GM23338 (cell line): ENCODE data around the gene FBLN1. TPM values are rescaled to one million over a fixed set of nuclear protein-coding genes. Genes with fewer than 3 reads are reported as not detected.

Experiments used
- ATAC-seq: fragments of 200-7000 bp; cut with Tn5 transposase; 3 replicates; pipeline ENCODE4 v1.9.1; 2020
- DNase-seq: peaks from one replicate; pipeline ENCODE4 v3.0.0-alpha.2; 2015; ENCODE audit warnings: low spot score
- H2AFZ ChIP-seq: fragments of 200-600 bp; sonication (generic); 2 replicates; pipeline ENCODE4 v1.8.0; 2016; ENCODE audit warnings: antibody characterized with exemption, mild to moderate bottlenecking, moderate library complexity
- H3F3A ChIP-seq: fragments of 200-600 bp; sonication (generic); replicated peaks from 2 replicates; pipeline ENCODE4 v1.8.0; 2017; ENCODE audit warnings: antibody characterized with exemption, mixed run types, low read depth
- H3K27ac ChIP-seq: fragments of 200-600 bp; sonication (generic); 2 replicates; pipeline ENCODE4 v1.6.1; 2016; ENCODE audit warnings: low read depth
- H3K27me3 ChIP-seq: fragments of 200-600 bp; sonication (generic); 2 replicates; pipeline ENCODE4 v1.8.0; 2016; ENCODE audit warnings: mild to moderate bottlenecking, mixed run types, moderate library complexity; ENCODE audit not compliant: insufficient read depth
- H3K36me3 ChIP-seq: fragments of 200-600 bp; sonication (generic); 2 replicates; pipeline ENCODE4 v1.8.0; 2016; ENCODE audit warnings: mild to moderate bottlenecking; ENCODE audit not compliant: insufficient read depth
- H3K4me1 ChIP-seq: fragments of 200-600 bp; sonication (generic); 2 replicates; pipeline ENCODE4 v1.8.0; 2016; ENCODE audit warnings: mild to moderate bottlenecking, moderate library complexity; ENCODE audit not compliant: insufficient read depth
- H3K4me2 ChIP-seq: fragments of 200-600 bp; sonication (generic); 2 replicates; pipeline ENCODE4 v1.7.1; 2017; ENCODE audit warnings: mixed run types
- H3K4me3 ChIP-seq: fragments of 200-600 bp; sonication (generic); 2 replicates; pipeline ENCODE4 v1.6.1; 2016; ENCODE audit warnings: mixed run types
- H3K79me2 ChIP-seq: fragments of 200-600 bp; sonication (generic); replicated peaks from 2 replicates; pipeline ENCODE4 v1.8.0; 2017; ENCODE audit warnings: mild to moderate bottlenecking; ENCODE audit not compliant: insufficient read depth
- H3K9me2 ChIP-seq: fragments of 200-600 bp; sonication (generic); 2 replicates; pipeline ENCODE4 v1.8.0; 2017; ENCODE audit not compliant: insufficient read depth
- H4K20me1 ChIP-seq: fragments of 200-600 bp; sonication (generic); replicated peaks from 2 replicates; pipeline ENCODE4 v1.8.0; 2017; ENCODE audit warnings: mild to moderate bottlenecking; ENCODE audit not compliant: insufficient read depth
- H3K27ac Mint-ChIP-seq: 2 replicates; pipeline ENCODE4 v1.8.0; 2020; ENCODE audit warnings: inconsistent platforms, mild to moderate bottlenecking, moderate library complexity, mixed read lengths
- H3K27me3 Mint-ChIP-seq: 3 replicates; pipeline ENCODE4 v1.8.0; 2022; ENCODE audit warnings: low read depth, mild to moderate bottlenecking, moderate library complexity, mixed read lengths, inconsistent platforms; ENCODE audit not compliant: insufficient read depth, poor library complexity
- H3K36me3 Mint-ChIP-seq: 3 replicates; pipeline ENCODE4 v1.8.0; 2021; ENCODE audit warnings: low read depth, mild to moderate bottlenecking, inconsistent platforms, moderate library complexity, mixed read lengths
- H3K4me1 Mint-ChIP-seq: 3 replicates; pipeline ENCODE4 v1.8.0; 2020; ENCODE audit warnings: mild to moderate bottlenecking, inconsistent platforms, mixed read lengths
- H3K4me3 Mint-ChIP-seq: 3 replicates; pipeline ENCODE4 v1.8.0; 2021; ENCODE audit warnings: moderate library complexity, mild to moderate bottlenecking, inconsistent platforms, mixed read lengths
- H3K9me3 Mint-ChIP-seq: 3 replicates; pipeline ENCODE4 v1.8.0; 2020; ENCODE audit warnings: moderate library complexity, mild to moderate bottlenecking, inconsistent platforms, mixed read lengths
- CREB1 ChIP-seq: fragments of 250-450 bp; sonication (Bioruptor Pico); IDR thresholded peaks from 2 replicates; pipeline ENCODE4 v1.5.0; 2020; ENCODE audit warnings: low read depth, mild to moderate bottlenecking, moderate library complexity
- NANOG ChIP-seq: IDR thresholded peaks from 2 replicates; pipeline ENCODE4 v1.6.1; 2016; ENCODE audit warnings: antibody characterized with exemption, borderline replicate concordance
- POLR2AphosphoS5 ChIP-seq: IDR thresholded peaks from 2 replicates; pipeline ENCODE4 v1.6.1; 2016; ENCODE audit warnings: antibody characterized with exemption, low read depth
- STAT1 ChIP-seq: IDR thresholded peaks from one replicate; pipeline ENCODE4 v1.6.1; 2016; ENCODE audit warnings: antibody characterized with exemption; ENCODE audit not compliant: unreplicated experiment
- ZNF114 ChIP-seq: fragments of 250-450 bp; sonication (Bioruptor Pico); IDR thresholded peaks from 2 replicates; pipeline ENCODE4 v1.5.0; 2020; ENCODE audit warnings: mild to moderate bottlenecking, moderate library complexity
- polyA plus RNA-seq: library from polyadenylated mRNA; unstranded; fragments of >200 nt; fragmentation: Nextera tagmentation; extraction: Ambion mirVana; gene quantifications from 2 replicates; pipeline ENCODE4 v1.2.1, GENCODE V29; 2016
- total RNA-seq: library from RNA; depleted of rRNA; stranded (reverse); fragments of >200 nt; shearing (Covaris generic); gene quantifications from 2 replicates; pipeline ENCODE4 v1.2.3, GENCODE V29; 2014
- TF ChIP-seq, protein P1 (sequence below): IDR thresholded peaks from one replicate; pipeline ENCODE4 v1.6.1; 2018; ENCODE audit warnings: antibody characterized with exemption; ENCODE audit not compliant: unreplicated experiment
- TF ChIP-seq, protein P2 (sequence below): fragments of 250-450 bp; sonication (Bioruptor Pico); IDR thresholded peaks from 2 replicates; pipeline ENCODE4 v1.5.0; 2020; ENCODE audit warnings: mild to moderate bottlenecking, moderate library complexity

FBLN1 gene
- total and polyA plus RNA-seq, 2 experiments from 2014 or later = 90.1 to 137 TPM

GRCh38 chr22:45642986-45643385 is 140.3 kb downstream of the FBLN1 start (continued):
- TF ChIP-seq, protein P1, sequence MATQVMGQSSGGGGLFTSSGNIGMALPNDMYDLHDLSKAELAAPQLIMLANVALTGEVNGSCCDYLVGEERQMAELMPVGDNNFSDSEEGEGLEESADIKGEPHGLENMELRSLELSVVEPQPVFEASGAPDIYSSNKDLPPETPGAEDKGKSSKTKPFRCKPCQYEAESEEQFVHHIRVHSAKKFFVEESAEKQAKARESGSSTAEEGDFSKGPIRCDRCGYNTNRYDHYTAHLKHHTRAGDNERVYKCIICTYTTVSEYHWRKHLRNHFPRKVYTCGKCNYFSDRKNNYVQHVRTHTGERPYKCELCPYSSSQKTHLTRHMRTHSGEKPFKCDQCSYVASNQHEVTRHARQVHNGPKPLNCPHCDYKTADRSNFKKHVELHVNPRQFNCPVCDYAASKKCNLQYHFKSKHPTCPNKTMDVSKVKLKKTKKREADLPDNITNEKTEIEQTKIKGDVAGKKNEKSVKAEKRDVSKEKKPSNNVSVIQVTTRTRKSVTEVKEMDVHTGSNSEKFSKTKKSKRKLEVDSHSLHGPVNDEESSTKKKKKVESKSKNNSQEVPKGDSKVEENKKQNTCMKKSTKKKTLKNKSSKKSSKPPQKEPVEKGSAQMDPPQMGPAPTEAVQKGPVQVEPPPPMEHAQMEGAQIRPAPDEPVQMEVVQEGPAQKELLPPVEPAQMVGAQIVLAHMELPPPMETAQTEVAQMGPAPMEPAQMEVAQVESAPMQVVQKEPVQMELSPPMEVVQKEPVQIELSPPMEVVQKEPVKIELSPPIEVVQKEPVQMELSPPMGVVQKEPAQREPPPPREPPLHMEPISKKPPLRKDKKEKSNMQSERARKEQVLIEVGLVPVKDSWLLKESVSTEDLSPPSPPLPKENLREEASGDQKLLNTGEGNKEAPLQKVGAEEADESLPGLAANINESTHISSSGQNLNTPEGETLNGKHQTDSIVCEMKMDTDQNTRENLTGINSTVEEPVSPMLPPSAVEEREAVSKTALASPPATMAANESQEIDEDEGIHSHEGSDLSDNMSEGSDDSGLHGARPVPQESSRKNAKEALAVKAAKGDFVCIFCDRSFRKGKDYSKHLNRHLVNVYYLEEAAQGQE = no peak

DNA sequence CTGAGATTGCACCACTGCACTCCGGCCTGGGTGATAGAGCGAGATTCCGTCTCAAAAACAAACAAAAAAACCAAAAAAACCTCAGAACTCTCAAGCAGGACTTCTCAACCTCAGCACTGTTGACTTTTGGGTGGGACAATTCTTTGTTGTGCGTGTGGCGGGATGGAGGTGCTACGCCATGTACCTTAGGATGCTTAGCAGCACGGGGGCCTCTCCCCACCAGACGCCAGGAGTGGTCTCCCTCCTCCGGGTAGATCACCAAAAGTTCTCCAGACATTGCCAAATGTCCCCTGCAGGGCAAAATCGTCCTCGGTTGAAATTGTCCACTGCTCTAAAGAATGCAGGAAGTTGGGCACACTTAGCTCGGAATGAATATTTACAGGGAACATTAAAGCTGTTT is 142.0 kb downstream of the FBLN1 start:
- Histone ChIP-seq H3F3A (0 out of 2 replicates have a peak, but pooled peaks cover 2% of the 10 kb centered on the region), H3K79me2 (no peaks in the 10 kb centered on the region), H3K27ac (no peak overlapping the region), H3K4me2 (no peak overlapping the region), H3K9me2 (no peaks in the 10 kb centered on the region), H4K20me1 (no peaks in the 10 kb centered on the region), H2AFZ (peak overlapping the region; percentile 99), H3K4me1 (peaks cover 10% of the 10 kb centered on the region), H3K27me3 (peaks cover 18% of the 10 kb centered on the region), H3K4me3 (no peak overlapping the region), H3K36me3 (no peaks in the 10 kb centered on the region)
- no peaks in the 10 kb centered on the region for H3K9me3 Mint-ChIP-seq
- TF ChIP-seq, protein P2, sequence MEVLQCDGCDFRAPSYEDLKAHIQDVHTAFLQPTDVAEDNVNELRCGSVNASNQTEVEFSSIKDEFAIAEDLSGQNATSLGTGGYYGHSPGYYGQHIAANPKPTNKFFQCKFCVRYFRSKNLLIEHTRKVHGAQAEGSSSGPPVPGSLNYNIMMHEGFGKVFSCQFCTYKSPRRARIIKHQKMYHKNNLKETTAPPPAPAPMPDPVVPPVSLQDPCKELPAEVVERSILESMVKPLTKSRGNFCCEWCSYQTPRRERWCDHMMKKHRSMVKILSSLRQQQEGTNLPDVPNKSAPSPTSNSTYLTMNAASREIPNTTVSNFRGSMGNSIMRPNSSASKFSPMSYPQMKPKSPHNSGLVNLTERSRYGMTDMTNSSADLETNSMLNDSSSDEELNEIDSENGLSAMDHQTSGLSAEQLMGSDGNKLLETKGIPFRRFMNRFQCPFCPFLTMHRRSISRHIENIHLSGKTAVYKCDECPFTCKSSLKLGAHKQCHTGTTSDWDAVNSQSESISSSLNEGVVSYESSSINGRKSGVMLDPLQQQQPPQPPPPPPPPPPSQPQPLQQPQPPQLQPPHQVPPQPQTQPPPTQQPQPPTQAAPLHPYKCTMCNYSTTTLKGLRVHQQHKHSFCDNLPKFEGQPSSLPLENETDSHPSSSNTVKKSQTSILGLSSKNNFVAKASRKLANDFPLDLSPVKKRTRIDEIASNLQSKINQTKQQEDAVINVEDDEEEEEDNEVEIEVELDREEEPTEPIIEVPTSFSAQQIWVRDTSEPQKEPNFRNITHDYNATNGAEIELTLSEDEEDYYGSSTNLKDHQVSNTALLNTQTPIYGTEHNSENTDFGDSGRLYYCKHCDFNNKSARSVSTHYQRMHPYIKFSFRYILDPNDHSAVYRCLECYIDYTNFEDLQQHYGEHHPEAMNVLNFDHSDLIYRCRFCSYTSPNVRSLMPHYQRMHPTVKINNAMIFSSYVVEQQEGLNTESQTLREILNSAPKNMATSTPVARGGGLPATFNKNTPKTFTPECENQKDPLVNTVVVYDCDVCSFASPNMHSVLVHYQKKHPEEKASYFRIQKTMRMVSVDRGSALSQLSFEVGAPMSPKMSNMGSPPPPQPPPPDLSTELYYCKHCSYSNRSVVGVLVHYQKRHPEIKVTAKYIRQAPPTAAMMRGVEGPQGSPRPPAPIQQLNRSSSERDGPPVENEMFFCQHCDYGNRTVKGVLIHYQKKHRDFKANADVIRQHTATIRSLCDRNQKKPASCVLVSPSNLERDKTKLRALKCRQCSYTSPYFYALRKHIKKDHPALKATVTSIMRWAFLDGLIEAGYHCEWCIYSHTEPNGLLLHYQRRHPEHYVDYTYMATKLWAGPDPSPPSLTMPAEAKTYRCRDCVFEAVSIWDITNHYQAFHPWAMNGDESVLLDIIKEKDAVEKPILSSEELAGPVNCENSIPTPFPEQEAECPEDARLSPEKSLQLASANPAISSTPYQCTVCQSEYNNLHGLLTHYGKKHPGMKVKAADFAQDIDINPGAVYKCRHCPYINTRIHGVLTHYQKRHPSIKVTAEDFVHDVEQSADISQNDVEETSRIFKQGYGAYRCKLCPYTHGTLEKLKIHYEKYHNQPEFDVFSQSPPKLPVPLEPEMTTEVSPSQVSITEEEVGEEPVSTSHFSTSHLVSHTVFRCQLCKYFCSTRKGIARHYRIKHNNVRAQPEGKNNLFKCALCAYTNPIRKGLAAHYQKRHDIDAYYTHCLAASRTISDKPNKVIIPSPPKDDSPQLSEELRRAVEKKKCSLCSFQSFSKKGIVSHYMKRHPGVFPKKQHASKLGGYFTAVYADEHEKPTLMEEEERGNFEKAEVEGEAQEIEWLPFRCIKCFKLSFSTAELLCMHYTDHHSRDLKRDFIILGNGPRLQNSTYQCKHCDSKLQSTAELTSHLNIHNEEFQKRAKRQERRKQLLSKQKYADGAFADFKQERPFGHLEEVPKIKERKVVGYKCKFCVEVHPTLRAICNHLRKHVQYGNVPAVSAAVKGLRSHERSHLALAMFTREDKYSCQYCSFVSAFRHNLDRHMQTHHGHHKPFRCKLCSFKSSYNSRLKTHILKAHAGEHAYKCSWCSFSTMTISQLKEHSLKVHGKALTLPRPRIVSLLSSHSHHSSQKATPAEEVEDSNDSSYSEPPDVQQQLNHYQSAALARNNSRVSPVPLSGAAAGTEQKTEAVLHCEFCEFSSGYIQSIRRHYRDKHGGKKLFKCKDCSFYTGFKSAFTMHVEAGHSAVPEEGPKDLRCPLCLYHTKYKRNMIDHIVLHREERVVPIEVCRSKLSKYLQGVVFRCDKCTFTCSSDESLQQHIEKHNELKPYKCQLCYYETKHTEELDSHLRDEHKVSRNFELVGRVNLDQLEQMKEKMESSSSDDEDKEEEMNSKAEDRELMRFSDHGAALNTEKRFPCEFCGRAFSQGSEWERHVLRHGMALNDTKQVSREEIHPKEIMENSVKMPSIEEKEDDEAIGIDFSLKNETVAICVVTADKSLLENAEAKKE (CRISPR knock-in tag) = no peak
- TF ChIP-seq ZNF114 (CRISPR knock-in tag) (no peak), NANOG (no peak), POLR2AphosphoS5 (no peak), STAT1 (no peak), CREB1 (CRISPR knock-in tag) (no peak)
- TF ChIP-seq, protein P1 = no peak
- peaks cover 27% of the 10 kb centered on the region for H3K27me3 Mint-ChIP-seq
- no peak for ATAC-seq
- no peak overlapping the region for H3K27ac Mint-ChIP-seq
- H3K36me3 Mint-ChIP-seq = no peaks in the 10 kb centered on the region; the same call in 2 of the 3 replicates
- H3K4me1 Mint-ChIP-seq = peaks cover 24% of the 10 kb centered on the region
- peak overlapping the region; percentile 59; the same call in 1 of the 3 replicates for H3K4me3 Mint-ChIP-seq
- no peak for DNase-seq
